PC-9 (cell line): ENCODE data around the gene FIG4. TPM values are rescaled to one million over a fixed set of nuclear protein-coding genes. Genes with fewer than 3 reads are reported as not detected.
"Not testable (repeated sequence)": the region's sequence is repeated elsewhere in the genome, so short reads cannot be mapped to it uniquely, and the experiment has no call there.

Source experiments
- BruUV-seq: library from RNA; stranded (reverse); fragments of 400-500 nt; replicated peaks from 2 replicates; lab custom pipeline; 2021; lab: Mats Ljungman, UMichigan
- CTCF ChIA-PET: fragments of 300-600 bp; sonication (Branson Sonifier 250); formaldehyde crosslinking; loops from one replicate; lab custom pipeline; 2022; ENCODE audit warnings: antibody characterized with exemption; lab: Charles Lee
- POLR2A ChIA-PET: fragments of 300-600 bp; sonication (Branson Sonifier 250); formaldehyde crosslinking; loops from one replicate; lab custom pipeline; 2022; ENCODE audit warnings: antibody characterized with exemption; ENCODE audit not compliant: unreplicated experiment; lab: Charles Lee
- DNase-seq, 2 experiments: peaks; one replicate each; pipeline versions ENCODE4 v3.0.0 to v3.0.0-alpha.2; 2015 to 2022; ENCODE audit warnings: mixed read lengths in 1 of 2
- H2AFZ ChIP-seq: fragments of 200-600 bp; sonication (generic); 2 replicates; pipeline ENCODE4 v1.8.1; 2017; ENCODE audit warnings: antibody characterized with exemption
- H3F3A ChIP-seq: fragments of 200-600 bp; sonication (generic); 2 replicates; pipeline ENCODE4 v1.8.1; 2017; ENCODE audit warnings: antibody characterized with exemption, mild to moderate bottlenecking, low read depth; ENCODE audit not compliant: insufficient read depth
- H3K27ac ChIP-seq: fragments of 200-600 bp; sonication (generic); 2 replicates; pipeline ENCODE4 v1.6.1; 2016; ENCODE audit warnings: mixed run types
- H3K27me3 ChIP-seq: fragments of 200-600 bp; sonication (generic); 2 replicates; pipeline ENCODE4 v1.6.1; 2016; ENCODE audit warnings: low read depth, mixed run types; ENCODE audit not compliant: insufficient read depth
- H3K36me3 ChIP-seq: fragments of 200-600 bp; sonication (generic); 2 replicates; pipeline ENCODE4 v1.6.1; 2016; ENCODE audit warnings: low read depth, mixed run types
- H3K4me1 ChIP-seq: fragments of 200-600 bp; sonication (generic); replicated peaks from 2 replicates; pipeline ENCODE4 v1.6.1; 2016; ENCODE audit warnings: mixed run types; ENCODE audit not compliant: insufficient read depth
- H3K4me2 ChIP-seq: fragments of 200-600 bp; sonication (generic); 2 replicates; pipeline ENCODE4 v1.6.1; 2017; ENCODE audit warnings: mixed run types
- H3K4me3 ChIP-seq: fragments of 200-600 bp; sonication (generic); 2 replicates; pipeline ENCODE4 v1.6.1; 2016; ENCODE audit warnings: mixed run types
- H3K79me2 ChIP-seq: fragments of 200-600 bp; sonication (generic); 2 replicates; pipeline ENCODE4 v1.6.1; 2017; ENCODE audit warnings: low read depth, mixed run types
- H3K9me2 ChIP-seq: fragments of 200-600 bp; sonication (generic); 2 replicates; pipeline ENCODE4 v1.8.1; 2017; ENCODE audit warnings: mild to moderate bottlenecking; ENCODE audit not compliant: insufficient read depth
- H3K9me3 ChIP-seq: fragments of 200-600 bp; sonication (generic); 2 replicates; pipeline ENCODE4 v1.8.1; 2016; ENCODE audit warnings: low read depth; ENCODE audit not compliant: insufficient read depth
- H4K20me1 ChIP-seq: fragments of 200-600 bp; sonication (generic); 2 replicates; pipeline ENCODE4 v1.8.1; 2017; ENCODE audit not compliant: insufficient read depth
- EZH2 ChIP-seq: fragments of 200-600 bp; sonication (generic); IDR thresholded peaks from 2 replicates; pipeline ENCODE4 v1.8.0; 2017; ENCODE audit warnings: antibody characterized with exemption, low read depth
- intact Hi-C: fragments of 100-400 bp; cut with micrococcal nuclease; formaldehyde crosslinking; loops from one replicate; pipeline ENCODE4 v1.10.0; 2022; ENCODE audit not compliant: unreplicated experiment
- total RNA-seq: library from RNA; stranded (reverse); gene quantifications from 2 replicates; pipeline ENCODE4 v1.2.3, GENCODE V29; 2021
- TF ChIP-seq, protein P1 (sequence below): fragments of 200-600 bp; sonication (generic); conservative IDR thresholded peaks from 2 replicates; pipeline ENCODE4 v1.6.1; 2017; ENCODE audit warnings: mixed run types, antibody characterized with exemption, mild to moderate bottlenecking, moderate library complexity

FIG4 gene
- total RNA-seq, 1 experiment from 2014 or later: 16.5 TPM

DNA sequence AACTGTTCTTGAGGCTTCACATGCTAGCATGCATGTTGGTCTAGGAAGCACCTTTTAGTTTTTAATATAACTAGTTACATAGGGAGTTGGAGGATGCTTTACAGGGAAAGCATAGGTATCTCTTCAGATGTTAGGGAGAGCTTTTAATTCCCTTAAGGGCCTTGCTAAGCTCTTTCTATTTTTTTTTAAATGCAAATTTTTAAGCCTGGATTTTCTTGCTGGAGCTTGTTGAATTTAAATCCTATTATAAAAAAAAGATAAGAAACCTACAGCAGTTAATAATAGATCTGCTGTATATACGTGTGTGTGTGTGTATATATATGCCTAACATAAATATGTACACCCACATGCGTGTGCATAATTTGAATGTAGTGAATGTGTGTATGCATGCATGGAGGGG, 79.0 kb downstream of the FIG4 start:
- Histone ChIP-seq H3K27ac (no peak overlapping the region), H3K9me2 (no peaks in the 10 kb centered on the region), H3K4me3 (no peak overlapping the region), H3K79me2 (no peaks in the 10 kb centered on the region), H3K36me3 (no peaks in the 10 kb centered on the region), H4K20me1 (no peaks in the 10 kb centered on the region), H3K9me3 (no peaks in the 10 kb centered on the region; the same call in 1 of the 2 replicates), H3F3A (no peaks in the 10 kb centered on the region), H3K4me2 (no peak overlapping the region), H3K27me3 (no peaks in the 10 kb centered on the region), H3K4me1 (peaks cover 14% of the 10 kb centered on the region), H2AFZ (no peak overlapping the region)
- TF ChIP-seq, protein P1, sequence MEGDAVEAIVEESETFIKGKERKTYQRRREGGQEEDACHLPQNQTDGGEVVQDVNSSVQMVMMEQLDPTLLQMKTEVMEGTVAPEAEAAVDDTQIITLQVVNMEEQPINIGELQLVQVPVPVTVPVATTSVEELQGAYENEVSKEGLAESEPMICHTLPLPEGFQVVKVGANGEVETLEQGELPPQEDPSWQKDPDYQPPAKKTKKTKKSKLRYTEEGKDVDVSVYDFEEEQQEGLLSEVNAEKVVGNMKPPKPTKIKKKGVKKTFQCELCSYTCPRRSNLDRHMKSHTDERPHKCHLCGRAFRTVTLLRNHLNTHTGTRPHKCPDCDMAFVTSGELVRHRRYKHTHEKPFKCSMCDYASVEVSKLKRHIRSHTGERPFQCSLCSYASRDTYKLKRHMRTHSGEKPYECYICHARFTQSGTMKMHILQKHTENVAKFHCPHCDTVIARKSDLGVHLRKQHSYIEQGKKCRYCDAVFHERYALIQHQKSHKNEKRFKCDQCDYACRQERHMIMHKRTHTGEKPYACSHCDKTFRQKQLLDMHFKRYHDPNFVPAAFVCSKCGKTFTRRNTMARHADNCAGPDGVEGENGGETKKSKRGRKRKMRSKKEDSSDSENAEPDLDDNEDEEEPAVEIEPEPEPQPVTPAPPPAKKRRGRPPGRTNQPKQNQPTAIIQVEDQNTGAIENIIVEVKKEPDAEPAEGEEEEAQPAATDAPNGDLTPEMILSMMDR: no peak
- ChIA-PET CTCF (no interaction called here), POLR2A (no interaction called here)
- BruUV-seq: no TSS peak
- DNase-seq: no peak
- intact Hi-C loops: no loop called here

- H3K27ac ChIP-seq: no peak overlapping the region
- no peak overlapping the region for H3K4me3 ChIP-seq
- H4K20me1 ChIP-seq: no peaks in the 10 kb centered on the region
- H3K4me2 ChIP-seq: no peak overlapping the region
- POLR2A ChIA-PET: no interaction called here
- BruUV-seq: no TSS peak
- intact Hi-C loops: no loop called here
- H3K9me3 ChIP-seq: no peaks in the 10 kb centered on the region; the same call in 1 of the 2 replicates
- CTCF ChIA-PET: no interaction called here
- no peaks in the 10 kb centered on the region for H3K27me3 ChIP-seq
- TF ChIP-seq, protein P1: no peak
- TF ChIP-seq EZH2: no peak
- H3F3A ChIP-seq: no peaks in the 10 kb centered on the region
- H3K9me2 ChIP-seq: no peaks in the 10 kb centered on the region
- no peaks in the 10 kb centered on the region for H3K79me2 ChIP-seq
- no peak for DNase-seq
- H3K36me3 ChIP-seq: no peaks in the 10 kb centered on the region
- H2AFZ ChIP-seq: no peak overlapping the region
- peaks cover 14% of the 10 kb centered on the region for H3K4me1 ChIP-seq
These were observed 79.7 kb downstream of the FIG4 start for GRCh38 chr6:109770779-109771178.

DNA sequence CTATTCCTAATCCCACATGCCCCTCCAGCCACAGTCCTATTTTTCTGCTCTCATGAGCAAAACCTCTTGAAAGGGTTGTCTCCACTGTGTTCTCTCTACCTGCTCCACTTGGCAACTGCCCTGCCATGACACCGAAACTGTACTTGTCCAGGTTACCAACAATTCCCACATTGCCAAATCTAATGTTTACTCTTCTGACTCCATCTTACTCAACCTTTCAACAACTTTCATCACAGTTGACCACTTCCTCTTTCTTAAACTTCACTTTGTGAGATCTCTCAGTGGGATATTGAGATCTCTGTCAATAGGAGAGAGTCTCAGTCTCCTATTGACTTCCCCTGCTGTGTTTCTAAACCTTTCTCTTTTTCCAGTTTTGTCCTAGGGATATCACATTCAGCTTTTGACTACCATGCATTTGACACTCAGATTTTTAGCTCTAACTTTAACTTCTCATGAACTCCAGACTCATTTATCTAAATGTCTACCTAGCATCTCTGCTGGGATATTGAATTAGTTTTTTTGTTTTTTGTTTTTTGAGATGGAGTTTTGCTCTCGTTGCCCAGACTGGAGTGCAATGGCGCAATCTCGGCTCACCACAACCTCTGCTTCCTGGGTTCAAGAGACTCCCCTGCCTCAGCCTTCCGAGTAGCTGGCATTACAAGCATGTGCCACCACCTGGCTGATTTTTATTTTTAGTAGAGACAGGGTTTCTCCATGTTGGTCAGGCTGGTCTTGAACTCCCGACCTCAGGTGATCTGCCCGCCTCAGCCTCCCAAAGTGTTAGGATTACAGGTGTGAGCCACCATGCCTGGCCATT, 81.1 kb downstream of the FIG4 start:
- DNase-seq, intact Hi-C loops: not testable (repeated sequence)

More for the DNA sequence above, 81.1 kb downstream of the FIG4 start:
- H3K4me2 ChIP-seq, H3F3A ChIP-seq, H4K20me1 ChIP-seq, BruUV-seq, CTCF ChIA-PET, H3K79me2 ChIP-seq, POLR2A ChIA-PET, H3K4me3 ChIP-seq, H3K9me3 ChIP-seq, H3K36me3 ChIP-seq, H3K9me2 ChIP-seq, H3K27me3 ChIP-seq: not testable (repeated sequence)
- H2AFZ ChIP-seq: peak overlapping the region; percentile 3; the same call in 1 of the 2 replicates
- peak overlapping the region; percentile 70 for H3K27ac ChIP-seq
- H3K4me1 ChIP-seq: peaks cover 14% of the 10 kb centered on the region
